DOHH2 (cell line): ENCODE results near the gene OR6N1.

Experiments
- CTCF ChIP-seq: fragments of 200-600 bp; sonication (generic); IDR thresholded peaks from one replicate; pipeline ENCODE4 v1.5.1; 2014; ENCODE audit warnings: antibody characterized with exemption, mild to moderate bottlenecking, low read depth, low read length; ENCODE audit not compliant: poor library complexity, severe bottlenecking
- EZH2phosphoT487 ChIP-seq: fragments of 200-600 bp; sonication (generic); IDR thresholded peaks from 2 replicates; pipeline ENCODE4 v1.6.1; 2017; ENCODE audit warnings: borderline replicate concordance, mild to moderate bottlenecking, antibody characterized with exemption, low read length, moderate library complexity, mixed read lengths

- TF ChIP-seq CTCF: no peak
- no peak for TF ChIP-seq EZH2phosphoT487
These were observed 19.8 kb downstream of the OR6N1 start for GRCh38 chr1:158752155-158752712.
